ENCODE results near the gene MAML1. TPM values are rescaled to one million over a fixed set of nuclear protein-coding genes. Genes with fewer than 3 reads are reported as not detected.

MAML1 gene
- total RNA-seq, 8 experiments from 2014 or later = 7.7 to 37.5 (median 13.2) TPM

DNA sequence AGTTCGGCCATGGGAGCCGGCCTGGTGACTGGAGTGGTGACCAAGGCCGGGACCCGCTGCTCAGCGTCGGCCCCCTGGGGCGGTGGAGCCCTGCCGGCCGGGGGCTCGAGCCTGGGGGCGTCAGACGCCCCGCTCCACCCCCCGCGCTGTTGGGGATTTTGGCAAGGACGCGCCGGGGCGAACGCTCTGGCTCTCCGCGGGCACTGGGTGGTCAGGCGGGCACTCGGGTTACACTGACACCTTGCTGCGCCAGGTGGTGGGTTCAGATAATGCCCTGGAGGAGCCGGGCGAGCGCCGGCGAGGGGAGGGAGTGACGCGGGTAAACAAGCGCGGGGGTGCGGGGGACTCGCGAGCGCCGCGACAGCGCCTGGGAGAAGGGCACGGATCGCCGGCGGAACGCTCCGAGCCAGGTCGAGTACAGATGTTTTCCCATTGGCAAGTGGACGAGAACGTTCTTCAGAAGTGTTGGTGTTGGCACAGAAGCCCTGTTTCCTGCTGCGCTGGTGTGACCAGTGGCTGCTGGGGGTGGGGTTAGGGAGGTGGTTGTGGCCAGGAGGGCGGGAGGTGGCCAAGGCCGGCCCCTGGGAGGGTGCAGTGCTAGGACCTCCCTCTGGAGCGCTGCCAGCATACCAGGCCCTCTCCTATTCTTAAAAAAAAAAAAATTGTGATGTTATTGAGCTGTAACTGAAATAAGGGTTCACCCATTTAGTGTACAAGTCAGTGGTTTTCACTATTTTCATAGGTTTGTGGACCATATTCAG lies 88.9 kb downstream of the MAML1 start:
- ATAC-seq (replicated peaks in 6 of 8) = peak; percentile 19 to 65 (median 32)
- Histone ChIP-seq H3K4me3 (peak overlapping the region; percentile 77 to 92 (median 89)), H3K4me1 (replicated peaks in 1 of 2) (peaks cover 29 to 40% of the 10 kb centered on the region in 2 donors), H3K27ac (peak overlapping the region; percentile 89 to 94)
- 0 to 20% (median 1%) methylated on average over 1 to 7 of the region's 54 CpGs; no CpG with 5 or more reads in 6 of the 10 experiments for WGBS, 10 experiments
- in situ Hi-C loops (cut with MboI; ENCODE audit: low pct_unique_long_range_greater_than_20kb in 2 of 9, low sequenced_read_pairs in 9 of 9, unreplicated experiment in 9 of 9) = no loop called here

DNA sequence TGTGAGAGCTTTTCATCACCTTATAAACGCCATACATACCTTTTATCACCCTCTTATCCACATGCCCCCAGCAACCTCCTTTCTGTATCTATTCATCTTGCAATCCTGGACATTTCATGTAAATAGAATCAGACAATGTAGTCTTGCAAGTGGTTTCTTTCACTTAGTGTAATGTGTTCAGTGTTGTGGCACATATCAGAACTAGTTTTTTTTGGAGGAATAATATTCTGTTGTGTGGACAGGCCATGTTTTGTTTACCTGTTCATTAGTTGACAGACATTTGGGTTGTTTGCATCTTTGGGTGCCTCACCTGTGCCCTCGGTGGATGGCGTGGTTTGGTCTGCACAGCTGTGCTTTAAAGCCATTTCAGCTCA lies 89.4 kb downstream of the MAML1 start:
- 40 to 94% (median 58%) methylated on average over 1 to 3 of the region's 3 CpGs; no CpG with 5 or more reads in 3 of the 10 experiments for WGBS, 10 experiments
- in situ Hi-C loops (cut with MboI; ENCODE audit: low pct_unique_long_range_greater_than_20kb in 2 of 9, low sequenced_read_pairs in 9 of 9, unreplicated experiment in 9 of 9) = no loop called here
- Histone ChIP-seq H3K27ac (no peak overlapping the region), H3K4me1 (replicated peaks in 1 of 2) (peaks cover 29 to 34% of the 10 kb centered on the region in 2 donors), H3K4me3 (peak overlapping the region; percentile 77 to 92 (median 89))
- ATAC-seq (replicated peaks in 6 of 8) = no peak

DNA sequence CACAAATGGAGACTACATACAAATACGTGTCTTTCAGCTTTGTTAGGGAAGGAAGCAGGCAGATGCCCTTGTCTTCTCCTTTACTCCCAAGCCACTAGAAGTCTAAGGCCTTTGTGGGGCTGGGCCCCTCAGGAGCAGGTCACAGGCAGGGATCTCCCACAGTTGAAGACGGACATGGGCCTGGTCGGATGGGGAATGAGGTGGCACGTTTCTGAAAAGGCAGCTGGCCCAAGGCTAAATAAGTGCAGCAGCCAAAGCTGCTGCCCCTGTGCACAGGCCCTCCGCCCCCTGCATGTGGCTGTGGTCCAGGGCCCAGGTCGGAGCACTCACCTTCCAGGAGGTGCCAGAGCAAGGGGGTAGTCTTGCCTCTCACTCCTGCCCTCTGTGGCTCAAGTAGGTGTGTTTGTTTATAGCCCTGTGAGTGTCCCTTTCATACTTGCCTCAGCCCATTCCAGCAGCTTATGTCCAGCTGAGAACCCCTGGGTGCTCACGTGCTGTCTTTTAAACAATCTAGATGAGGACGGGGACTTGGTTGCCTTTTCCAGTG lies 89.9 kb downstream of the MAML1 start:
- H3K4me1 ChIP-seq (replicated peaks in 1 of 2) = peaks cover 29 to 30% of the 10 kb centered on the region in 2 donors
- peak overlapping the region; percentile 77 to 92 (median 89) for H3K4me3 ChIP-seq
- in situ Hi-C loops (cut with MboI; ENCODE audit: low pct_unique_long_range_greater_than_20kb in 2 of 9, low sequenced_read_pairs in 9 of 9, unreplicated experiment in 9 of 9) = no loop called here
- no peak for ATAC-seq (replicated peaks in 6 of 8)
- WGBS, 10 experiments = 23 to 75% (median 67%) methylated on average over 3 to 6 of the region's 8 CpGs; no CpG with 5 or more reads in 6 of the 10 experiments
- H3K27ac ChIP-seq = no peak overlapping the region

DNA sequence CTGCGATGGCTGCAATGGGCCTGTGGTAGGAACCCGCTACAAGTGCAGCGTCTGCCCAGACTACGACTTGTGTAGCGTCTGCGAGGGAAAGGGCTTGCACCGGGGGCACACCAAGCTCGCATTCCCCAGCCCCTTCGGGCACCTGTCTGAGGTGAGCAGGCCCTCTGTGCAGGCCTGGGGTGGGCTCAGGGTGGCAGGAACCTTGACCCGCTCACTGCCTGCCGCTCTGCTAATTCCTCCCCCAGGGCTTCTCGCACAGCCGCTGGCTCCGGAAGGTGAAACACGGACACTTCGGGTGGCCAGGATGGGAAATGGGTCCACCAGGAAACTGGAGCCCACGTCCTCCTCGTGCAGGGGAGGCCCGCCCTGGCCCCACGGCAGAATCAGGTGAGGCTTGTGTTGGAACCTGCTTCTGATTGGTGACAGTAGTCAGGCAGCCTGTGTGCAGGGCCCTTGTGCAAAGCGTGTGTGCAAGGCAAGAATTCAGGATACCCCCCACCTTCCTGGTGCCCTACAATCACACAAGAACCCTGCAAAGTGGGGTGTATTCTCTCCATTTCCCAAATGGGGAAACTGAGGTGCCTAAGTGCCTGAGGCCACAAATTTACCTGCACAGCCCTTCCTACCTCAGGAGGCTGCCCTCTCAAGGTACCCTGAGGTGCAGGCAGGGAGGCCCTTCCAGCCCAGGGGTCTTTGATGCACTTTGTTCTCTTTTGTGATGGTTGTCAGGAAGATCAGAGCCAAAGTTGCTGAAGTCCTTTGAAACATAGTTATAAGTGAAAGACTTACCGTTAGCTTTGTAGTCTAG lies 91.5 kb downstream of the MAML1 start:
- peaks cover 20 to 21% of the 10 kb centered on the region in 2 donors for H3K4me1 ChIP-seq (replicated peaks in 1 of 2)
- ATAC-seq (replicated peaks in 6 of 8) = no peak
- no peak overlapping the region for H3K27ac ChIP-seq
- WGBS, 10 experiments = 40 to 100% (median 85%) methylated on average over 1 of the region's 22 CpGs; no CpG with 5 or more reads in 4 of the 10 experiments
- in situ Hi-C loops (cut with MboI; ENCODE audit: low pct_unique_long_range_greater_than_20kb in 2 of 9, low sequenced_read_pairs in 9 of 9, unreplicated experiment in 9 of 9) = no loop called here
- H3K4me3 ChIP-seq = no peak overlapping the region

DNA sequence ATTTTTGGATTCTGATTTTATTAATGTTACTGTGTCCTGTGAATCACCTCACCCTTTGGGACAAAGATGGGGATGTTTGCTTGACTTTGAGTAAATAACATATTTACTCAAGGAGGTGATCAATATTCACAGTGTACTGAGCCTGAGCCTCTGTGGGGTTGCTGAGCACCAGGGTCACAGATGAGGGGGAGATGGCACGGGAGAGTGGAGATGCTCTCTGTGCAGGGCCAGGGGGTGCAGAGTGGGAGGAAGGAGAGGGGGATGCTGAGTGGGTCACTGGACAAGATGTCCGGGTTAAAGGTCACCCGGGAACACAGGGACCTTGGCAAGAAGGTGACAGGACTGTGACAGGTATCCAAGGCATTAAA lies 92.1 kb downstream of the MAML1 start:
- Histone ChIP-seq H3K27ac (no peak overlapping the region), H3K4me3 (no peak overlapping the region), H3K4me1 (replicated peaks in 1 of 2) (peaks cover 15% of the 10 kb centered on the region in 2 donors)
- ATAC-seq (replicated peaks in 6 of 8) = no peak
- in situ Hi-C loops (cut with MboI; ENCODE audit: low pct_unique_long_range_greater_than_20kb in 2 of 9, low sequenced_read_pairs in 9 of 9, unreplicated experiment in 9 of 9) = no loop called here
- WGBS, 10 experiments = 100% methylated on average over 1 to 2 of the region's 3 CpGs; no CpG with 5 or more reads in 6 of the 10 experiments

DNA sequence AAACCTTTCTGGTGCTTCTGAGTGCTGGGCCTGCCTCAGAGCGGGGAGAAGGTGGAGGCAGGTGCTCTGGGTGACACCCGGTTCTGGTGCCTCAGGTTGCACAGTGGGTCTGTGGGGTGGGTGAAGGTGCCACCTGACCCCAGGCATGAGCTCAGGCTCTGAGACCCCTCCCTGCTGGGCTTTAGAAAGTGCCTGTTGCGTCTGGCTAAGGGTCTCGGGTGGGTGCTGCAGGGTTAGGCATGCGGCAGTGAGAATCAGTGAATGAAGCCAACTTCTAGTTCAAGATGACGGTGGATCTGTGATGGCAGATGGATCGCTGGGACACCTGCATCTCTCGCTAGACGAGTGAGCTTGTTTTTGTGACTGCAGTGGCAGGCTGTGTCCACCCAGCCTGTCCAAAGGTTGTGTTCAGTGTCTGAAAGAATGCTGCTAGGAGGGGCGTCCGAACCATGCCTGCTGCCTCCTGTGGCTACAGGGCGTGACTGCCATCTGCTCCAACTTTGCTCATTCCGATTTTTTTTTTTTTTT lies 93.1 kb downstream of the MAML1 start:
- 74 to 88% methylated on average over 6 to 7 of the region's 13 CpGs; no CpG with 5 or more reads in 8 of the 10 experiments for WGBS, 10 experiments
- peaks cover 7% of the 10 kb centered on the region in 2 donors for H3K4me1 ChIP-seq (replicated peaks in 1 of 2)
- no peak overlapping the region for H3K27ac ChIP-seq
- ATAC-seq (replicated peaks in 6 of 8) = peak in 2 of 8 experiments; percentile 1 to 10
- no peak overlapping the region for H3K4me3 ChIP-seq
- in situ Hi-C loops (cut with MboI; ENCODE audit: low pct_unique_long_range_greater_than_20kb in 2 of 9, low sequenced_read_pairs in 9 of 9, unreplicated experiment in 9 of 9) = no loop called here

Other genes with a start within 250 kb of the MAML1 start
- gene RUFY1, start 182.3 kb upstream of the MAML1 start, total RNA-seq = 10 to 100 TPM; 19.2 to 59.7 (median 30.5) TPM
- 1,000 to 10,000 TPM in 2 of 8 experiments, 100 to 1,000 TPM in 6; 410 to 1,105 (median 500) TPM for gene HNRNPH1, start 109.2 kb upstream of the MAML1 start, total RNA-seq
- 1 to 10 TPM in 6 of 8 experiments, under 1 TPM in 2; 0.61 to 3.3 (median 1.8) TPM for gene CBY3, start 51.8 kb upstream of the MAML1 start, total RNA-seq
- gene CANX, start 33.9 kb upstream of the MAML1 start, total RNA-seq = 100 to 1,000 TPM; 343 to 799 (median 537) TPM
- 1 to 10 TPM in 3 of 8 experiments, under 1 TPM in 2, not detected in 3; 0.46 to 1.6 (median 1.2) TPM for gene LTC4S, start 61.2 kb downstream of the MAML1 start, total RNA-seq
- gene MGAT4B, start 74.0 kb downstream of the MAML1 start, total RNA-seq = 100 to 1,000 TPM in 2 of 8 experiments, 10 to 100 TPM in 6; 37.5 to 115 (median 64.5) TPM
- 100 to 1,000 TPM in 4 of 8 experiments, 10 to 100 TPM in 4; 55.5 to 679 (median 128) TPM for gene SQSTM1, start 88.1 kb downstream of the MAML1 start, total RNA-seq
- 10 to 100 TPM; 18.8 to 48.6 (median 28.3) TPM for gene MRNIP, start 126.0 kb downstream of the MAML1 start, total RNA-seq
- gene TBC1D9B, start 175.1 kb downstream of the MAML1 start, total RNA-seq = 100 to 1,000 TPM in 1 of 8 experiments, 10 to 100 TPM in 7; 29.6 to 103 (median 49.0) TPM